HG03108 (cell line): ENCODE results near the gene DYNC1H1.
"Not testable (repeated sequence)": the region's sequence is repeated elsewhere in the genome, so short reads cannot be mapped to it uniquely, and the experiment has no call there.

Experiments used
- ATAC-seq: cut with Tn5 transposase; IDR thresholded peaks from one replicate; pipeline ENCODE4 v1.9.1; 2021; ENCODE audit warnings: moderate library complexity; ENCODE audit not compliant: unreplicated experiment

DYNC1H1 gene

GRCh38 chr14:101962503-101962874 is 1.9 kb upstream of the DYNC1H1 start:
- no peak for ATAC-seq

- no peak for ATAC-seq
Observed at GRCh38 chr14:101963052-101963451, 1.3 kb upstream of the DYNC1H1 start.

GRCh38 chr14:101963656-101964296 is 597 bp upstream of the DYNC1H1 start:
- ATAC-seq, result no peak

GRCh38 chr14:101965181-101965544 is 790 bp downstream of the DYNC1H1 start:
- ATAC-seq, result peak; percentile 26

GRCh38 chr14:101965770-101966722 is 1.7 kb downstream of the DYNC1H1 start:
- ATAC-seq, result no peak

GRCh38 chr14:101966742-101967141 is 2.4 kb downstream of the DYNC1H1 start:
- ATAC-seq, result no peak

- ATAC-seq, result no peak
Observed at GRCh38 chr14:101968186-101968585, 3.8 kb downstream of the DYNC1H1 start.

GRCh38 chr14:101969481-101969880 is 5.1 kb downstream of the DYNC1H1 start:
- no peak for ATAC-seq

- no peak for ATAC-seq
Observed at GRCh38 chr14:101970830-101971400, 6.5 kb downstream of the DYNC1H1 start.

- ATAC-seq, result not testable (repeated sequence)
Observed at GRCh38 chr14:101971458-101971857, 7.1 kb downstream of the DYNC1H1 start.

- ATAC-seq, result no peak
Observed at GRCh38 chr14:101972126-101972866, 7.9 kb downstream of the DYNC1H1 start.

- ATAC-seq, result no peak
Observed at GRCh38 chr14:101973356-101973755, 9.0 kb downstream of the DYNC1H1 start.

GRCh38 chr14:101975231-101975630 is 10.9 kb downstream of the DYNC1H1 start:
- no peak for ATAC-seq

- ATAC-seq, result no peak
Observed at GRCh38 chr14:101977311-101978071, 13.1 kb downstream of the DYNC1H1 start.

GRCh38 chr14:101979666-101980065 is 15.3 kb downstream of the DYNC1H1 start:
- ATAC-seq, result no peak

GRCh38 chr14:101980251-101980650 is 15.9 kb downstream of the DYNC1H1 start:
- ATAC-seq, result no peak

- ATAC-seq, result peak; percentile 95
Observed at GRCh38 chr14:101980700-101981099, 16.3 kb downstream of the DYNC1H1 start.

GRCh38 chr14:101982621-101983020 is 18.2 kb downstream of the DYNC1H1 start:
- no peak for ATAC-seq

- ATAC-seq, result not testable (repeated sequence)
Observed at GRCh38 chr14:101984831-101985230, 20.5 kb downstream of the DYNC1H1 start.

- ATAC-seq, result no peak
Observed at GRCh38 chr14:101985957-101986356, 21.6 kb downstream of the DYNC1H1 start.
